K562 (cell line): Measurements from ENCODE around the gene DOK1. TPM values are rescaled to one million over a fixed set of nuclear protein-coding genes. Genes with fewer than 3 reads are reported as not detected.

Experiments
- ATAC-seq: fragments of 200-7000 bp; cut with Tn5 transposase; 3 replicates; pipeline ENCODE4 v1.9.1; 2020; ENCODE audit warnings: moderate library complexity
- BruUV-seq: library from RNA; stranded (reverse); fragments of 400-500 nt; replicated peaks from 2 replicates; lab custom pipeline; 2021; lab: Mats Ljungman, UMichigan
- CTCF ChIA-PET: fragments of 300-600 bp; formaldehyde crosslinking; extraction: SDS; loops from one replicate; lab custom pipeline; 2021; ENCODE audit warnings: low intra/inter-chr PET ratio; lab: Yijun Ruan, JAX
- POLR2A ChIA-PET: fragments of 300-600, 350-650 bp; sonication (Branson Sonifier 250); formaldehyde crosslinking; extraction: SDS; loops from one replicate; lab custom pipeline; 2021; ENCODE audit warnings: antibody characterized with exemption, inconsistent platforms; lab: Yijun Ruan, JAX
- DNase-seq, 4 experiments: peaks; one replicate each; pipeline versions ENCODE4 v3.0.0 to v3.0.0-alpha.2; 2011 to 2018; ENCODE audit warnings: low spot score in 3 of 4, mixed read lengths in 3 of 4; ENCODE audit errors: extremely low read depth in 1 of 4
- FAIRE-seq: peaks from 2 replicates; lab custom pipeline; 2011; peaks lifted over from hg19 to GRCh38; lab: Jason Lieb, UNC
- H2AFZ ChIP-seq: 2 replicates; pipeline ENCODE4 v1.6.0; 2011; ENCODE audit warnings: low read depth, low read length, control low read depth, inconsistent platforms
- H3K27ac ChIP-seq: fragments of 200-600 bp; 3 replicates; pipeline ENCODE4 v1.8.0; 2011; ENCODE audit warnings: low read depth, mild to moderate bottlenecking, control low read depth, inconsistent platforms, low read length, moderate library complexity, mixed read lengths; ENCODE audit errors: extremely low read depth
- H3K27me3 ChIP-seq, 2 experiments: fragments of 300-600 bp in 1 of 2; 2 replicates in 1 of 2; 3 replicates in 1 of 2; pipeline versions ENCODE4 v1.6.0 to v1.8.0; 2011; ENCODE audit warnings: inconsistent platforms in 2 of 2, low read length in 2 of 2, mild to moderate bottlenecking in 1 of 2, mixed read lengths in 1 of 2, moderate library complexity in 1 of 2; ENCODE audit not compliant: control insufficient read depth in 2 of 2, insufficient read depth in 2 of 2
- H3K36me3 ChIP-seq: fragments of 300-600 bp; 3 replicates; pipeline ENCODE4 v1.8.0; 2011; ENCODE audit warnings: mild to moderate bottlenecking, low read length, inconsistent platforms; ENCODE audit not compliant: control insufficient read depth, insufficient read depth
- H3K4me1 ChIP-seq, 2 experiments: fragments of 200-600 bp in 1 of 2; replicated peaks in 1 of 2; 2 replicates in 1 of 2; 3 replicates in 1 of 2; pipeline versions ENCODE4 v1.5.1 to v1.8.0; 2011; ENCODE audit warnings: inconsistent platforms in 2 of 2, low read length in 2 of 2, mild to moderate bottlenecking in 1 of 2, mixed read lengths in 1 of 2, moderate library complexity in 1 of 2; ENCODE audit not compliant: control insufficient read depth in 2 of 2, insufficient read depth in 2 of 2
- H3K4me2 ChIP-seq: 2 replicates; pipeline ENCODE4 v1.6.1; 2011; ENCODE audit warnings: low read length, control low read depth, inconsistent platforms, mixed read lengths; ENCODE audit not compliant: insufficient read depth
- H3K4me3 ChIP-seq: fragments of 200-600 bp; sonication (generic), shearing (Covaris generic); 2 replicates; pipeline ENCODE4 v1.5.1; 2016; ENCODE audit warnings: control low read depth, inconsistent platforms
- H3K79me2 ChIP-seq: fragments of 200-600 bp; 3 replicates; pipeline ENCODE4 v1.8.0; 2011; ENCODE audit warnings: low read length, inconsistent platforms; ENCODE audit not compliant: control insufficient read depth, insufficient read depth
- H3K9ac ChIP-seq, 2 experiments: 2 replicates each; pipeline versions ENCODE4 v1.6.0 to v1.6.1; 2011; ENCODE audit warnings: low read depth in 2 of 2, low read length in 2 of 2, control low read depth in 1 of 2, inconsistent platforms in 1 of 2, mild to moderate bottlenecking in 1 of 2, mixed read lengths in 1 of 2; ENCODE audit not compliant: insufficient read depth in 1 of 2
- H3K9me1 ChIP-seq: one replicate; pipeline ENCODE4 v1.6.0; 2011; ENCODE audit warnings: inconsistent platforms, mild to moderate bottlenecking, low read length, moderate library complexity; ENCODE audit not compliant: control insufficient read depth, insufficient read depth
- H3K9me3 ChIP-seq: replicated peaks from 2 replicates; pipeline ENCODE4 v1.5.1; 2011; ENCODE audit warnings: low read depth, low read length, inconsistent platforms; ENCODE audit not compliant: control insufficient read depth, insufficient read depth
- H4K20me1 ChIP-seq: replicated peaks from 2 replicates; pipeline ENCODE4 v1.6.1; 2011; ENCODE audit warnings: low read length, inconsistent platforms, mixed read lengths; ENCODE audit not compliant: control insufficient read depth, insufficient read depth
- BHLHE40 ChIP-seq: IDR thresholded peaks from 2 replicates; pipeline ENCODE4 v1.6.1; 2011; ENCODE audit warnings: low read length, improper control_type of control experiment
- ILF3 ChIP-seq: fragments of 450-650 bp; IDR thresholded peaks from 2 replicates; pipeline ENCODE4 v1.6.1; 2018; ENCODE audit warnings: antibody characterized with exemption, mild to moderate bottlenecking, moderate library complexity, borderline replicate concordance
- POLR2A ChIP-seq: fragments of 450-650 bp; conservative IDR thresholded peaks from 2 replicates; pipeline ENCODE4 v1.6.1; 2016
- RAD21 ChIP-seq, 2 experiments: fragments of 250-450 bp in 1 of 2; fragments of 450-650 bp in 1 of 2; sonication (Bioruptor Pico) in 1 of 2; formaldehyde crosslinking in 1 of 2; IDR thresholded peaks in 1 of 2; conservative IDR thresholded peaks in 1 of 2; 2 replicates each; pipeline versions ENCODE4 v1.4.0 to v1.8.0; 2020 to 2022; ENCODE audit warnings: mild to moderate bottlenecking in 2 of 2, moderate library complexity in 1 of 2
- RBM14 ChIP-seq: fragments of 200-400 bp; formaldehyde crosslinking; IDR thresholded peaks from 2 replicates; pipeline ENCODE4 v1.6.1; 2018; ENCODE audit warnings: low read depth, mild to moderate bottlenecking, low read length, moderate library complexity, borderline replicate concordance; ENCODE audit not compliant: insufficient read depth
- SMC3 ChIP-seq: conservative IDR thresholded peaks from 2 replicates; pipeline ENCODE4 v1.6.1; 2011; ENCODE audit warnings: low read depth, low read length, improper control_type of control experiment; ENCODE audit not compliant: insufficient read depth
- TAF9B ChIP-seq: fragments of 450-650 bp; IDR thresholded peaks from 2 replicates; pipeline ENCODE4 v1.6.1; 2018; ENCODE audit warnings: mild to moderate bottlenecking; ENCODE audit not compliant: partially characterized antibody
- TRIM28 ChIP-seq: fragments of 450-650 bp; IDR thresholded peaks from 2 replicates; pipeline ENCODE4 v1.6.1; 2017
- ZNF830 ChIP-seq: fragments of 250-450 bp; sonication (Bioruptor Pico); IDR thresholded peaks from 2 replicates; pipeline ENCODE4 v1.5.0; 2021; ENCODE audit warnings: mild to moderate bottlenecking
- WGBS: fragments of 100-300 bp; shearing (Covaris generic); methylation state at CpG from one replicate; pipeline ENCODE4 v1.1.6; 2016; ENCODE audit warnings: low coverage, mixed read lengths; ENCODE audit not compliant: insufficient coverage; ENCODE audit errors: missing lambda C conversion rate; 5-methylcytosine and 5-hydroxymethylcytosine counted together
- in situ Hi-C: fragments of 300-500 bp; cut with MboI; formaldehyde crosslinking; loops from 4 replicates; pipeline ENCODE4 v1.15.0; 2018; ENCODE audit warnings: inconsistent platforms, mixed read lengths
- intact Hi-C: fragments of 100-400 bp; cut with micrococcal nuclease; formaldehyde crosslinking; loops from 2 replicates; pipeline ENCODE4 v1.14.2; 2022
- polyA plus RNA-seq, 8 experiments: library from polyadenylated mRNA; depleted of rRNA in 4 of 8; stranded (reverse) in 5 of 8; unstranded in 3 of 8; fragments of >200 nt; fragmentation: Nextera tagmentation in 2 of 8; fragmentation: Illumina TruSeq in 1 of 8; extraction: Ambion mirVana in 2 of 8; extraction: Trizol in 1 of 8; gene quantifications; 2 replicates each; pipeline versions ENCODE4 v1.2.1 to v1.2.3, GENCODE V29; 2011 to 2014; ENCODE audit warnings: inconsistent platforms in 1 of 8, missing spikeins in 1 of 8
- total RNA-seq, 7 experiments: library from RNA; depleted of rRNA in 6 of 7; stranded (reverse); fragments of >200 nt in 6 of 7; fragmentation: Illumina TruSeq in 2 of 7; extraction: Trizol in 2 of 7; gene quantifications; 2 replicates each; pipeline versions ENCODE4 v1.2.1 to v1.2.3, GENCODE V29; 2011 to 2021; ENCODE audit warnings: low replicate concordance in 1 of 7
- TF ChIP-seq, protein P1 (sequence below), 2 experiments: fragments of 200-800 bp in 1 of 2; sonication (Bioruptor generic) in 1 of 2; sonication (generic) in 1 of 2; formaldehyde crosslinking in 1 of 2; IDR thresholded peaks in 1 of 2; conservative IDR thresholded peaks in 1 of 2; 2 replicates each; pipeline versions ENCODE4 v1.5.0 to v1.6.1; 2016 to 2020; ENCODE audit warnings: missing compliant biosample characterization in 1 of 2, missing genetic modification characterization in 1 of 2, missing genetic modification reagents in 1 of 2
- TF ChIP-seq, protein P2 (sequence below), 3 experiments: IDR thresholded peaks in 2 of 3; conservative IDR thresholded peaks in 1 of 3; 2 replicates each; pipeline ENCODE4 v1.5.1; 2011 to 2012; ENCODE audit warnings: low read length in 3 of 3, mild to moderate bottlenecking in 3 of 3, control low read depth in 2 of 3, improper control_type of control experiment in 1 of 3, inconsistent platforms in 1 of 3, low read depth in 1 of 3, mixed read lengths in 1 of 3, moderate library complexity in 1 of 3; ENCODE audit not compliant: insufficient read depth in 2 of 3
- TF ChIP-seq, protein P3 (sequence below), 3 experiments: fragments of 200-800 bp in 1 of 3; sonication (Bioruptor generic) in 1 of 3; sonication (generic) in 1 of 3; formaldehyde crosslinking in 1 of 3; IDR thresholded peaks; 2 replicates each; pipeline versions ENCODE4 v1.6.1 to v1.8.0; 2016 to 2022; ENCODE audit warnings: mild to moderate bottlenecking in 2 of 3, missing compliant biosample characterization in 2 of 3, missing genetic modification characterization in 2 of 3, missing genetic modification reagents in 1 of 3
- TF ChIP-seq, protein P4 (sequence below): fragments of 450-650 bp; formaldehyde crosslinking; IDR thresholded peaks from 2 replicates; pipeline ENCODE4 v1.4.0; 2022; ENCODE audit warnings: missing genetic modification characterization

DOK1 gene
- total and polyA plus RNA-seq, 9 of the 15 experiments (the other 6 are each of a cell fraction or from before 2014, with no cell fraction given) = 0.59 to 36.4 (median 16.1) TPM

- Histone ChIP-seq H3K36me3 (no peaks in the 10 kb centered on the region), H3K27ac (no peak overlapping the region), H3K9me1 (no peaks in the 10 kb centered on the region), H3K4me3 (no peak overlapping the region), H3K9me3 (no peaks in the 10 kb centered on the region), H3K79me2 (no peaks in the 10 kb centered on the region), H2AFZ (peak overlapping the region; percentile 72), H3K9ac (no peak overlapping the region), H3K4me2 (no peak overlapping the region), H3K4me1 (peaks cover 0 to 38% of the 10 kb centered on the region in 2 experiments; a peak in 4 of 5 replicates), H4K20me1 (no peaks in the 10 kb centered on the region), H3K27me3 (no peaks in the 10 kb centered on the region)
- ChIA-PET POLR2A (interaction anchor here (0.6 to 1.0 kb wide), 3 partner anchors 11 to 68 kb away, joined by 3 to 5 read pairs (median 4); partner anchors contain the start of genes AUP1 and HTRA2), CTCF (no interaction called here)
- ATAC-seq = peak; percentile 76
- in situ Hi-C loops = loop anchor here (5.0 kb wide), 1 partner anchor 85 kb away; no protein-coding TSS in a partner anchor
- 33% methylated on average over 3 of the region's 3 CpGs for WGBS
- intact Hi-C loops = loop anchor here (5.0 kb wide), 1 partner anchor 70 kb away; no protein-coding TSS in a partner anchor
- no TSS peak for BruUV-seq
- FAIRE-seq = no peak
- DNase-seq = peak in 1 of 4 experiments; percentile 45
- no peak for TF ChIP-seq ILF3
- TF ChIP-seq RAD21 (CRISPR knock-in tag; conservative IDR thresholded peaks at IDR 0.05 in 1 of 2, IDR thresholded peaks at IDR 0.05 in 1 of 2) = peak in 1 of 2 experiments; percentile 28; a peak in 1 of 4 replicates
- no peak for TF ChIP-seq TAF9B
- TF ChIP-seq POLR2A = no peak
- peak; percentile 42; the same call in 1 of the 2 replicates for TF ChIP-seq SMC3
- TF ChIP-seq, protein P1, sequence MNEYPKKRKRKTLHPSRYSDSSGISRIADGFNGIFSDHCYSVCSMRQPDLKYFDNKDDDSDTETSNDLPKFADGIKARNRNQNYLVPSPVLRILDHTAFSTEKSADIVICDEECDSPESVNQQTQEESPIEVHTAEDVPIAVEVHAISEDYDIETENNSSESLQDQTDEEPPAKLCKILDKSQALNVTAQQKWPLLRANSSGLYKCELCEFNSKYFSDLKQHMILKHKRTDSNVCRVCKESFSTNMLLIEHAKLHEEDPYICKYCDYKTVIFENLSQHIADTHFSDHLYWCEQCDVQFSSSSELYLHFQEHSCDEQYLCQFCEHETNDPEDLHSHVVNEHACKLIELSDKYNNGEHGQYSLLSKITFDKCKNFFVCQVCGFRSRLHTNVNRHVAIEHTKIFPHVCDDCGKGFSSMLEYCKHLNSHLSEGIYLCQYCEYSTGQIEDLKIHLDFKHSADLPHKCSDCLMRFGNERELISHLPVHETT (CRISPR knock-in tag; conservative IDR thresholded peaks at IDR 0.05 in 1 of 2, IDR thresholded peaks at IDR 0.05 in 1 of 2) = no peak
- TF ChIP-seq, protein P2, sequence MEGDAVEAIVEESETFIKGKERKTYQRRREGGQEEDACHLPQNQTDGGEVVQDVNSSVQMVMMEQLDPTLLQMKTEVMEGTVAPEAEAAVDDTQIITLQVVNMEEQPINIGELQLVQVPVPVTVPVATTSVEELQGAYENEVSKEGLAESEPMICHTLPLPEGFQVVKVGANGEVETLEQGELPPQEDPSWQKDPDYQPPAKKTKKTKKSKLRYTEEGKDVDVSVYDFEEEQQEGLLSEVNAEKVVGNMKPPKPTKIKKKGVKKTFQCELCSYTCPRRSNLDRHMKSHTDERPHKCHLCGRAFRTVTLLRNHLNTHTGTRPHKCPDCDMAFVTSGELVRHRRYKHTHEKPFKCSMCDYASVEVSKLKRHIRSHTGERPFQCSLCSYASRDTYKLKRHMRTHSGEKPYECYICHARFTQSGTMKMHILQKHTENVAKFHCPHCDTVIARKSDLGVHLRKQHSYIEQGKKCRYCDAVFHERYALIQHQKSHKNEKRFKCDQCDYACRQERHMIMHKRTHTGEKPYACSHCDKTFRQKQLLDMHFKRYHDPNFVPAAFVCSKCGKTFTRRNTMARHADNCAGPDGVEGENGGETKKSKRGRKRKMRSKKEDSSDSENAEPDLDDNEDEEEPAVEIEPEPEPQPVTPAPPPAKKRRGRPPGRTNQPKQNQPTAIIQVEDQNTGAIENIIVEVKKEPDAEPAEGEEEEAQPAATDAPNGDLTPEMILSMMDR (IDR thresholded peaks at IDR 0.05 in 2 of 3, conservative IDR thresholded peaks at IDR 0.05 in 1 of 3; ENCODE audit: insufficient read depth in 2 of 3, low read depth in 1 of 3, low read length in 3 of 3) = peak; percentile 49 to 67 (median 58)
- TF ChIP-seq RBM14 = no peak
- TF ChIP-seq, protein P3, sequence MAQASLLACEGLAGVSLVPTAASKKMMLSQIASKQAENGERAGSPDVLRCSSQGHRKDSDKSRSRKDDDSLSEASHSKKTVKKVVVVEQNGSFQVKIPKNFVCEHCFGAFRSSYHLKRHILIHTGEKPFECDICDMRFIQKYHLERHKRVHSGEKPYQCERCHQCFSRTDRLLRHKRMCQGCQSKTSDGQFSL (CRISPR knock-in tag; IDR thresholded peaks at IDR 0.05) = peak; percentile 68; the same call in 1 of the 2 replicates
- TF ChIP-seq, protein P3 (tag; IDR thresholded peaks at IDR 0.05) = peak in 1 of 2 experiments; percentile 80; a peak in 2 of 4 replicates
- TF ChIP-seq TRIM28 = no peak
- TF ChIP-seq BHLHE40 = no peak
- TF ChIP-seq ZNF830 (CRISPR knock-in tag) = no peak
- TF ChIP-seq, protein P4, sequence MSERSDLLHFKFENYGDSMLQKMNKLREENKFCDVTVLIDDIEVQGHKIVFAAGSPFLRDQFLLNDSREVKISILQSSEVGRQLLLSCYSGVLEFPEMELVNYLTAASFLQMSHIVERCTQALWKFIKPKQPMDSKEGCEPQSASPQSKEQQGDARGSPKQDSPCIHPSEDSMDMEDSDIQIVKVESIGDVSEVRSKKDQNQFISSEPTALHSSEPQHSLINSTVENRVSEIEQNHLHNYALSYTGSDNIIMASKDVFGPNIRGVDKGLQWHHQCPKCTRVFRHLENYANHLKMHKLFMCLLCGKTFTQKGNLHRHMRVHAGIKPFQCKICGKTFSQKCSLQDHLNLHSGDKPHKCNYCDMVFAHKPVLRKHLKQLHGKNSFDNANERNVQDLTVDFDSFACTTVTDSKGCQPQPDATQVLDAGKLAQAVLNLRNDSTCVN (CRISPR knock-in tag) = no peak
Observed at GRCh38 chr2:74572178-74572925, 17.8 kb downstream of the DOK1 start.
